CD4-positive, alpha-beta T cell (primary cell): ENCODE data around the gene TBX1. TPM values are rescaled to one million over a fixed set of nuclear protein-coding genes. Genes with fewer than 3 reads are reported as not detected.

Source experiments
- ATAC-seq: fragments of 200-7000 bp; cut with Tn5 transposase; one replicate; pipeline ENCODE4 v1.10.0; 2022; ENCODE audit warnings: mild to moderate bottlenecking; ENCODE audit not compliant: poor library complexity
- CTCF ChIA-PET: fragments of 350-600 bp; sonication (Branson Sonifier 250); formaldehyde crosslinking; loops from one replicate; lab custom pipeline; 2021; ENCODE audit warnings: antibody characterized with exemption, inconsistent platforms; lab: Charles Lee
- POLR2A ChIA-PET: fragments of 350-600 bp; sonication (Branson Sonifier 250); formaldehyde crosslinking; loops from one replicate; lab custom pipeline; 2021; ENCODE audit warnings: antibody characterized with exemption, inconsistent platforms; lab: Charles Lee
- DNase-seq, 14 experiments: peaks; one replicate each; pipeline ENCODE4 v3.0.0-alpha.2; 2013 to 2020; ENCODE audit warnings: mixed read lengths in 2 of 14
- H3K27ac ChIP-seq, 2 donors: one replicate each; pipeline versions ENCODE4 v1.5.1 to v1.7.0; 2013; ENCODE audit warnings: low read length in 2 of 2, low read depth in 1 of 2, mild to moderate bottlenecking in 1 of 2
- H3K27me3 ChIP-seq, 2 experiments: 1 replicate in 1 of 2; 2 replicates in 1 of 2; pipeline versions ENCODE4 v1.6.1 to v1.7.0; 2013; ENCODE audit warnings: low read length in 2 of 2, control low read depth in 1 of 2, mild to moderate bottlenecking in 1 of 2, moderate library complexity in 1 of 2; ENCODE audit not compliant: insufficient read depth in 2 of 2, control insufficient read depth in 1 of 2
- H3K36me3 ChIP-seq: one replicate; pipeline ENCODE4 v1.6.1; 2013; ENCODE audit warnings: low read length, control low read depth; ENCODE audit not compliant: insufficient read depth
- H3K4me1 ChIP-seq: one replicate; pipeline ENCODE4 v1.6.1; 2013; ENCODE audit warnings: low read length, control low read depth; ENCODE audit not compliant: insufficient read depth
- H3K4me3 ChIP-seq: one replicate; pipeline ENCODE4 v1.5.1; 2013; ENCODE audit warnings: mild to moderate bottlenecking, low read length, moderate library complexity
- H3K9me3 ChIP-seq, 2 experiments: 1 replicate in 1 of 2; 2 replicates in 1 of 2; pipeline versions ENCODE4 v1.6.1 to v1.7.0; 2013; ENCODE audit warnings: low read length in 2 of 2, mild to moderate bottlenecking in 2 of 2, control low read depth in 1 of 2, moderate library complexity in 1 of 2; ENCODE audit not compliant: control insufficient read depth in 1 of 2, insufficient read depth in 1 of 2
- H3K27ac Mint-ChIP-seq: one replicate; pipeline ENCODE4 v1.8.0; 2020; ENCODE audit warnings: mixed read lengths
- H3K27me3 Mint-ChIP-seq: one replicate; pipeline ENCODE4 v1.8.0; 2021; ENCODE audit warnings: mixed read lengths
- H3K36me3 Mint-ChIP-seq: one replicate; pipeline ENCODE4 v1.8.0; 2021; ENCODE audit warnings: low read depth, mixed read lengths
- H3K4me1 Mint-ChIP-seq: one replicate; pipeline ENCODE4 v1.8.0; 2021; ENCODE audit warnings: low read depth, mixed read lengths
- H3K4me3 Mint-ChIP-seq: one replicate; pipeline ENCODE4 v1.8.0; 2020; ENCODE audit warnings: mild to moderate bottlenecking, mixed read lengths
- H3K9me3 Mint-ChIP-seq: one replicate; pipeline ENCODE4 v1.8.0; 2020; ENCODE audit warnings: mixed read lengths
- intact Hi-C, 2 experiments: fragments of 100-400 bp; cut with DNase I in 1 of 2; cut with micrococcal nuclease in 1 of 2; formaldehyde crosslinking; loops; one replicate each; pipeline versions ENCODE4 v1.15.1 to v1.9.0; 2023 to 2025; cut with DNase I, micrococcal nuclease
- total RNA-seq, 174 experiments: library from RNA in 2 of 174; stranded (reverse) in 2 of 174; gene quantifications; one replicate each; pipeline ENCODE4 v1.2.3 and lab custom pipeline; 2021 to 2026
- TF ChIP-seq, protein P1 (sequence below): fragments of 200-600 bp; IDR thresholded peaks from one replicate; pipeline ENCODE4 v1.8.0; 2022; ENCODE audit warnings: antibody characterized with exemption, mild to moderate bottlenecking

Gene TBX1
- total RNA-seq, 2 experiments from 2014 or later, result not detected

DNA sequence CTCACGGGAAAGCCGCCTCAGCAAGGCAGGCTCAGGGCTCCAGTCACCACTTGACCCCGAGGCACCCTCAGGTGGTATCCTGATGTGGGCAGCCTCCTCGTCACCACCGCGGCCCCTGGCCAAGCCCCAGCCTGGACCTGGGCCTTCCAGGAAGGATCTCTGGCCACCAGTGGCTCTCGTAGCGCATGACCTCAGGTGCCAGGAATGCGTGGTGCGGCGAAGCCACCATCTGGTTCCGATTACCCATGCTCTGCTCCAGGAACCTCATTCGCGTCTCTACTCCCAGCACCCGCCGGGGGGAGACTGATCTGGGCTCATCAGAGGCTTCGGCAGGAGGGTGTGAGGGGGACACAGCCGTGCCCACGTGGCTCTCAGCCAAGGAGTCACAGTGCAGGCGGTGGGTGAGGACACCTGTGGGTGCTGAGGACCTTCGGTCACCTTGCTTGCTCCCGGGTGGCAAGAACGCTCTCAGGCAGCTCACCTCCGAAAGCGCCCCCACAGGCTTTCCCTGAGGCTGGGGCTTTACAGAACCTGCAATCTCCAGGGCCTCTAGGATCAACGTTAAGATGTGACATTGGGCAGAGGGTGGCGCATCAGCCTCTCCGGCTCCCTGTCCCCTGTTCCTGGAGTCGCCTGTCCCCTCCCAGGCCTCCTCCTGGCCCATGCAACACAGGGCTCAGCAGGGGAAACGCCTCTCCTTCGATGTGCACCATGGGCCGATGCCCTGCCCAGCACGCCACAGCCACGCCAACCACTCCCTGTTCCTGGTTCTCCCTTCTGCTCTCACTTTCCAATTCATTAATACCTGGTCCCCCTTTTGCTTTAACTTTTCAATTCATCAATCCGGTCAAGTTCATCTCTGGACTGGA is 39.0 kb downstream of the TBX1 start:
- TF ChIP-seq, protein P1, sequence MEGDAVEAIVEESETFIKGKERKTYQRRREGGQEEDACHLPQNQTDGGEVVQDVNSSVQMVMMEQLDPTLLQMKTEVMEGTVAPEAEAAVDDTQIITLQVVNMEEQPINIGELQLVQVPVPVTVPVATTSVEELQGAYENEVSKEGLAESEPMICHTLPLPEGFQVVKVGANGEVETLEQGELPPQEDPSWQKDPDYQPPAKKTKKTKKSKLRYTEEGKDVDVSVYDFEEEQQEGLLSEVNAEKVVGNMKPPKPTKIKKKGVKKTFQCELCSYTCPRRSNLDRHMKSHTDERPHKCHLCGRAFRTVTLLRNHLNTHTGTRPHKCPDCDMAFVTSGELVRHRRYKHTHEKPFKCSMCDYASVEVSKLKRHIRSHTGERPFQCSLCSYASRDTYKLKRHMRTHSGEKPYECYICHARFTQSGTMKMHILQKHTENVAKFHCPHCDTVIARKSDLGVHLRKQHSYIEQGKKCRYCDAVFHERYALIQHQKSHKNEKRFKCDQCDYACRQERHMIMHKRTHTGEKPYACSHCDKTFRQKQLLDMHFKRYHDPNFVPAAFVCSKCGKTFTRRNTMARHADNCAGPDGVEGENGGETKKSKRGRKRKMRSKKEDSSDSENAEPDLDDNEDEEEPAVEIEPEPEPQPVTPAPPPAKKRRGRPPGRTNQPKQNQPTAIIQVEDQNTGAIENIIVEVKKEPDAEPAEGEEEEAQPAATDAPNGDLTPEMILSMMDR, result no peak
- H3K27ac Mint-ChIP-seq, result no peak overlapping the region
- Histone ChIP-seq H3K27ac (no peak overlapping the region), H3K36me3 (peaks cover 19% of the 10 kb centered on the region), H3K9me3 (no peaks in the 10 kb centered on the region), H3K27me3 (no peaks in the 10 kb centered on the region), H3K4me1 (no peaks in the 10 kb centered on the region), H3K4me3 (no peak overlapping the region)
- H3K27me3 Mint-ChIP-seq, result no peaks in the 10 kb centered on the region
- ChIA-PET CTCF (no interaction called here), POLR2A (no interaction called here)
- H3K4me3 Mint-ChIP-seq, result no peak overlapping the region
- no peak for ATAC-seq
- peaks cover 14% of the 10 kb centered on the region for H3K4me1 Mint-ChIP-seq
- intact Hi-C loops, result no loop called here
- H3K9me3 Mint-ChIP-seq, result no peaks in the 10 kb centered on the region
- DNase-seq, result no peak
- H3K36me3 Mint-ChIP-seq, result peaks cover 45% of the 10 kb centered on the region

DNA sequence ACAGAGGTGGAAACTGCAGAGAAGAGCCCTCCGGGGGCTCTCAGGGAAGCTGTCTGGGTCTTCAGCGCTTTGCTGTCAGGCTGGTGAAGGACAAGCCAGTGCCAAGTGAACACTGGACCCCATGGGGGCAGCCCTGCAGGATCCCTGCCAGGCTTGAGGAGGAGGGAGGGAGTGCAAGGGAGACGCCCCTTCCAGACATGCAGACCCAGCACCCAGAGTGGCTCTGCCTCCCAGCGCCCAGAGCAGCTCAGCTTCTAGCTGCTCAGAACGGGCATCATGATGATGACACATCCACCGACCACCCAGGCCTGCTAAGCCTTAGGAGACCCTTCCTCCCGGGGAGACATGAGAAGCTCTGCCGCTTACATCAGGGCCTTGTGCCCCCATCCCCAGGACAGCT is 39.7 kb downstream of the TBX1 start:
- CTCF ChIA-PET, result no interaction called here
- H3K4me3 Mint-ChIP-seq, result no peak overlapping the region
- H3K27me3 Mint-ChIP-seq, result no peaks in the 10 kb centered on the region
- intact Hi-C loops, result no loop called here
- no peak overlapping the region for H3K27ac Mint-ChIP-seq
- H3K4me3 ChIP-seq, result no peak overlapping the region
- H3K27ac ChIP-seq, result no peak overlapping the region
- TF ChIP-seq, protein P1, result no peak
- POLR2A ChIA-PET, result no interaction called here
- H3K36me3 ChIP-seq, result peaks cover 23% of the 10 kb centered on the region
- H3K4me1 ChIP-seq, result no peaks in the 10 kb centered on the region
- H3K9me3 Mint-ChIP-seq, result no peaks in the 10 kb centered on the region
- H3K4me1 Mint-ChIP-seq, result peaks cover 9% of the 10 kb centered on the region
- ATAC-seq (no peak), DNase-seq (no peak)
- no peaks in the 10 kb centered on the region for H3K27me3 ChIP-seq
- H3K9me3 ChIP-seq, result no peaks in the 10 kb centered on the region
- H3K36me3 Mint-ChIP-seq, result peaks cover 40% of the 10 kb centered on the region

DNA sequence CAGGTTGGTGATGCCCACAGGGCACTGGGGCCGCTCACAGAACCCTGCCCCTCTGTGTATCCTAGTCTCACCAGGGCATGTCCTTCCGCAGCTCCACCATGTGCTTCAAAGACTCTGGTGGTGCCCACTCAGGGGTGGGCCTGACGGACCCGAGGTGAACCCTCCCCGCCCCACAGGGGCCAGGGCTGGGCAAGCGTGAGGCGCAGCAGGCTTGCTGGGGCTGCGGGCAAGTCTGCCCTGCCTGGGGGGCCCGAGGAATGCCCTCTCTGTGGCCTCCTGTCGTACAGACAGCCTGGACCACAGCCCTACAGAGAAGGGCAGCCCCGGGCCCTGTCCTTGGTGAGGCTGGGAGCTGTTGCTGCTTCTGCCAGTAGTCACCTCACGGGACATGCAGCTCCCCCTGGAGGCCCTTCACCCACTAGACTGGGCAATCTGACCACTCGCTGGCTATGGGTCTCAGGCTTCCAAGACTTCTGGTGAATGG is 40.2 kb downstream of the TBX1 start:
- DNase-seq (no peak), ATAC-seq (no peak)
- POLR2A ChIA-PET, result no interaction called here
- CTCF ChIA-PET, result no interaction called here
- Mint-ChIP-seq H3K27ac (no peak overlapping the region), H3K9me3 (no peaks in the 10 kb centered on the region), H3K4me1 (peaks cover 4% of the 10 kb centered on the region), H3K36me3 (peaks cover 38% of the 10 kb centered on the region), H3K4me3 (no peak overlapping the region), H3K27me3 (no peaks in the 10 kb centered on the region)
- intact Hi-C loops, result no loop called here
- no peaks in the 10 kb centered on the region for H3K27me3 ChIP-seq
- no peak overlapping the region for H3K4me3 ChIP-seq
- H3K9me3 ChIP-seq, result no peaks in the 10 kb centered on the region
- H3K27ac ChIP-seq, result no peak overlapping the region
- TF ChIP-seq, protein P1, result no peak
- peaks cover 23% of the 10 kb centered on the region for H3K36me3 ChIP-seq
- H3K4me1 ChIP-seq, result no peaks in the 10 kb centered on the region
